ENCODE data around the gene SPCS2. TPM values are rescaled to one million over a fixed set of nuclear protein-coding genes. Genes with fewer than 3 reads are reported as not detected.

Gene SPCS2
- total and polyA plus RNA-seq, 4 donors = 80.9 to 169 (median 129) TPM

GRCh38 chr11:74909385-74909784, 39.7 kb upstream of the SPCS2 start:
- no peak for TF ChIP-seq CTCF (IDR thresholded peaks at IDR 0.05; ENCODE audit: control extremely low read depth, extremely low read depth)
- peak in 1 of 3 donors; percentile 6 for DNase-seq
- peaks cover 0 to 3% (median 0%) of the 10 kb centered on the region in 5 donors for H3K4me1 ChIP-seq (ENCODE audit: control insufficient read depth in 5 of 5, insufficient read depth in 5 of 5, low read length in 5 of 5)
- WGBS, 2 donors = 77 to 87% methylated on average over 4 of the region's 4 CpGs
- H3K9ac ChIP-seq (ENCODE audit: insufficient read depth in 1 of 2, low read length in 2 of 2) = no peak overlapping the region
- no peaks in the 10 kb centered on the region for H3K9me3 ChIP-seq (ENCODE audit: control insufficient read depth in 4 of 4, insufficient read depth in 3 of 4, low read length in 3 of 4)
- H3K27me3 ChIP-seq (ENCODE audit: control insufficient read depth in 3 of 3, insufficient read depth in 3 of 3, low read length in 2 of 3) = no peaks in the 10 kb centered on the region
- peaks cover 8 to 29% (median 19%) of the 10 kb centered on the region in 4 donors for H3K36me3 ChIP-seq (ENCODE audit: control insufficient read depth in 4 of 4, insufficient read depth in 4 of 4, low read length in 4 of 4)
- H3K27ac ChIP-seq (ENCODE audit: low read depth in 1 of 2, low read length in 1 of 2) = no peak overlapping the region
- ATAC-seq (ENCODE audit: insufficient read depth, low FRiP score) = no peak
- no peak overlapping the region for H3K4me3 ChIP-seq

GRCh38 chr11:74909812-74910211, 39.3 kb upstream of the SPCS2 start:
- DNase-seq = no peak
- H3K9ac ChIP-seq (ENCODE audit: insufficient read depth in 1 of 2, low read length in 2 of 2) = no peak overlapping the region
- H3K36me3 ChIP-seq (ENCODE audit: control insufficient read depth in 4 of 4, insufficient read depth in 4 of 4, low read length in 4 of 4) = peaks cover 8 to 31% (median 22%) of the 10 kb centered on the region in 4 donors
- no peaks in the 10 kb centered on the region for H3K9me3 ChIP-seq (ENCODE audit: control insufficient read depth in 4 of 4, insufficient read depth in 3 of 4, low read length in 3 of 4)
- no peaks in the 10 kb centered on the region for H3K27me3 ChIP-seq (ENCODE audit: control insufficient read depth in 3 of 3, insufficient read depth in 3 of 3, low read length in 2 of 3)
- ATAC-seq (ENCODE audit: insufficient read depth, low FRiP score) = no peak
- H3K27ac ChIP-seq (ENCODE audit: low read depth in 1 of 2, low read length in 1 of 2) = no peak overlapping the region
- peaks cover 0 to 3% (median 0%) of the 10 kb centered on the region in 5 donors for H3K4me1 ChIP-seq (ENCODE audit: control insufficient read depth in 5 of 5, insufficient read depth in 5 of 5, low read length in 5 of 5)
- TF ChIP-seq CTCF (IDR thresholded peaks at IDR 0.05; ENCODE audit: control extremely low read depth, extremely low read depth) = no peak
- no peak overlapping the region for H3K4me3 ChIP-seq
- WGBS, 2 donors = 68 to 97% methylated on average over 4 of the region's 4 CpGs

- Histone ChIP-seq H3K4me3 (no peak overlapping the region), H3K9me3 (ENCODE audit: control insufficient read depth in 4 of 4, insufficient read depth in 3 of 4, low read length in 3 of 4) (no peaks in the 10 kb centered on the region), H3K27me3 (ENCODE audit: control insufficient read depth in 3 of 3, insufficient read depth in 3 of 3, low read length in 2 of 3) (no peaks in the 10 kb centered on the region), H3K27ac (ENCODE audit: low read depth in 1 of 2, low read length in 1 of 2) (no peak overlapping the region), H3K4me1 (ENCODE audit: control insufficient read depth in 5 of 5, insufficient read depth in 5 of 5, low read length in 5 of 5) (no peaks in the 10 kb centered on the region), H3K36me3 (ENCODE audit: control insufficient read depth in 4 of 4, insufficient read depth in 4 of 4, low read length in 4 of 4) (peaks cover 7 to 32% (median 12%) of the 10 kb centered on the region in 4 donors), H3K9ac (ENCODE audit: insufficient read depth in 1 of 2, low read length in 2 of 2) (no peak overlapping the region)
- TF ChIP-seq CTCF (IDR thresholded peaks at IDR 0.05; ENCODE audit: control extremely low read depth, extremely low read depth) = no peak
- ATAC-seq (ENCODE audit: insufficient read depth, low FRiP score) (no peak), DNase-seq (no peak)
Observed at GRCh38 chr11:74923125-74923524, 25.9 kb upstream of the SPCS2 start.

GRCh38 chr11:74925281-74925680, 23.8 kb upstream of the SPCS2 start:
- peaks cover 5 to 31% (median 17%) of the 10 kb centered on the region in 4 donors for H3K36me3 ChIP-seq (ENCODE audit: control insufficient read depth in 4 of 4, insufficient read depth in 4 of 4, low read length in 4 of 4)

More at GRCh38 chr11:74925281-74925680, 23.8 kb upstream of the SPCS2 start:
- no peaks in the 10 kb centered on the region for H3K27me3 ChIP-seq (ENCODE audit: control insufficient read depth in 3 of 3, insufficient read depth in 3 of 3, low read length in 2 of 3)
- H3K27ac ChIP-seq (ENCODE audit: low read depth in 1 of 2, low read length in 1 of 2) = no peak overlapping the region
- H3K9ac ChIP-seq (ENCODE audit: insufficient read depth in 1 of 2, low read length in 2 of 2) = no peak overlapping the region
- WGBS, 2 donors = 91 to 94% methylated on average over 4 of the region's 4 CpGs
- TF ChIP-seq CTCF (IDR thresholded peaks at IDR 0.05; ENCODE audit: control extremely low read depth, extremely low read depth) = no peak
- H3K9me3 ChIP-seq (ENCODE audit: control insufficient read depth in 4 of 4, insufficient read depth in 3 of 4, low read length in 3 of 4) = no peaks in the 10 kb centered on the region
- ATAC-seq (ENCODE audit: insufficient read depth, low FRiP score) = no peak
- no peak for DNase-seq
- H3K4me3 ChIP-seq = no peak overlapping the region
- no peaks in the 10 kb centered on the region for H3K4me1 ChIP-seq (ENCODE audit: control insufficient read depth in 5 of 5, insufficient read depth in 5 of 5, low read length in 5 of 5)
